Upper lobe of left lung (tissue), 6 donors: ENCODE measurements around the gene GRID2IP. TPM values are rescaled to one million over a fixed set of nuclear protein-coding genes. Genes with fewer than 3 reads are reported as not detected.

Experiments used
- ATAC-seq, 2 donors: fragments of 200-7000 bp; cut with Tn5 transposase; one replicate each; pipeline ENCODE4 v1.9.1; 2022; ENCODE audit warnings: mild to moderate bottlenecking in 2 of 2, moderate library complexity in 2 of 2; ENCODE audit not compliant: low FRiP score in 2 of 2
- DNase-seq, 2 donors: peaks; one replicate each; pipeline ENCODE4 v3.0.0-alpha.2; 2019 to 2020
- H3K27ac ChIP-seq, 4 donors: fragments of 200-600 bp; sonication (generic); one replicate each; pipeline ENCODE4 v1.5.1; 2016 to 2019
- H3K27me3 ChIP-seq, 4 donors: fragments of 200-600 bp; sonication (generic); one replicate each; pipeline ENCODE4 v1.5.1; 2017 to 2019
- H3K36me3 ChIP-seq, 4 donors: fragments of 200-600 bp; sonication (generic); one replicate each; pipeline ENCODE4 v1.5.1; 2016 to 2019
- H3K4me1 ChIP-seq, 4 donors: fragments of 200-600 bp; sonication (generic); one replicate each; pipeline ENCODE4 v1.5.1; 2018 to 2019
- H3K4me3 ChIP-seq, 4 donors: fragments of 200-600 bp; sonication (generic); one replicate each; pipeline ENCODE4 v1.5.1; 2017 to 2019; ENCODE audit warnings: mild to moderate bottlenecking in 2 of 4, moderate library complexity in 1 of 4
- H3K9me3 ChIP-seq, 4 donors: fragments of 200-600 bp; sonication (generic); one replicate each; pipeline ENCODE4 v1.5.1; 2018 to 2019
- CTCF ChIP-seq, 6 experiments: fragments of 450-650 bp in 4 of 6; fragments of 200-600 bp in 2 of 6; sonication (generic) in 2 of 6; IDR thresholded peaks; one replicate each; pipeline ENCODE4 v1.5.1; 2016 to 2019; ENCODE audit warnings: antibody characterized with exemption in 6 of 6
- EP300 ChIP-seq, 4 donors: sonication (generic); formaldehyde crosslinking; IDR thresholded peaks; one replicate each; pipeline ENCODE4 v1.5.1; 2017; ENCODE audit warnings: antibody characterized with exemption in 4 of 4, control low read depth in 2 of 4
- POLR2A ChIP-seq, 4 donors: fragments of 450-650 bp; IDR thresholded peaks; one replicate each; pipeline ENCODE4 v1.5.1; 2016 to 2017; ENCODE audit warnings: antibody characterized with exemption in 4 of 4, mild to moderate bottlenecking in 2 of 4
- POLR2AphosphoS5 ChIP-seq, 2 donors: sonication (generic); formaldehyde crosslinking; IDR thresholded peaks; one replicate each; pipeline ENCODE4 v1.5.1; 2017; ENCODE audit warnings: antibody characterized with exemption in 2 of 2
- WGBS, 2 donors: methylation state at CpG; one replicate each; pipeline ENCODE4 v1.1.5; 2017 to 2018; 5-methylcytosine and 5-hydroxymethylcytosine counted together
- total RNA-seq, 6 donors: library from RNA; depleted of rRNA in 4 of 6; stranded (reverse); fragments of >200 nt in 4 of 6; gene quantifications; one replicate each; pipeline versions ENCODE4 v1.1.0 to v1.2.1, GENCODE V29; 2016 to 2021
- donor health status: DM: no; HTN: no; CAD: no; lungs with moderate emphysema.
- donor health status: DM: no; HTN: yes; CAD: no; lungs with severe emphysema.

GRID2IP gene
- total RNA-seq, 6 donors from 2014 or later: 0.30 to 1.3 (median 0.63) TPM; not detected in 1

- DNase-seq (no peak), ATAC-seq (peak in 1 of 2 donors; percentile 54)
- H3K36me3 ChIP-seq: no peaks in the 10 kb centered on the region
- TF ChIP-seq POLR2A (IDR thresholded peaks at IDR 0.05) (no peak), POLR2AphosphoS5 (IDR thresholded peaks at IDR 0.05) (no peak), EP300 (IDR thresholded peaks at IDR 0.05) (no peak), CTCF (IDR thresholded peaks at IDR 0.05) (no peak)
- H3K9me3 ChIP-seq: no peaks in the 10 kb centered on the region
- H3K27me3 ChIP-seq: no peaks in the 10 kb centered on the region
- H3K27ac ChIP-seq: no peak overlapping the region
- no peaks in the 10 kb centered on the region for H3K4me1 ChIP-seq
- WGBS, 2 donors: 77 to 83% methylated on average over 12 of the region's 12 CpGs
- no peak overlapping the region for H3K4me3 ChIP-seq
These were observed 12.9 kb upstream of the GRID2IP start for GRCh38 chr7:6563936-6564770.

- H3K4me1 ChIP-seq: no peaks in the 10 kb centered on the region
- H3K27ac ChIP-seq: no peak overlapping the region
- 80 to 88% methylated on average over 1 of the region's 1 CpG for WGBS, 2 donors
- ATAC-seq (no peak), DNase-seq (no peak)
- H3K9me3 ChIP-seq: no peaks in the 10 kb centered on the region
- no peak for TF ChIP-seq EP300 (IDR thresholded peaks at IDR 0.05)
- H3K4me3 ChIP-seq: no peak overlapping the region
- H3K36me3 ChIP-seq: no peaks in the 10 kb centered on the region
- no peaks in the 10 kb centered on the region for H3K27me3 ChIP-seq
These were observed 10.8 kb upstream of the GRID2IP start for GRCh38 chr7:6562106-6562505.

- TF ChIP-seq CTCF (IDR thresholded peaks at IDR 0.05) (no peak), POLR2AphosphoS5 (IDR thresholded peaks at IDR 0.05) (no peak), POLR2A (IDR thresholded peaks at IDR 0.05) (no peak), EP300 (IDR thresholded peaks at IDR 0.05) (no peak)
- no peaks in the 10 kb centered on the region for H3K27me3 ChIP-seq
- no peak overlapping the region for H3K27ac ChIP-seq
- H3K4me3 ChIP-seq: no peak overlapping the region
- no peak for ATAC-seq
- no peaks in the 10 kb centered on the region for H3K36me3 ChIP-seq
- H3K9me3 ChIP-seq: no peaks in the 10 kb centered on the region
- WGBS, 2 donors: 42 to 45% methylated on average over 3 of the region's 3 CpGs
- DNase-seq: no peak
- H3K4me1 ChIP-seq: no peaks in the 10 kb centered on the region
These were observed 8.6 kb upstream of the GRID2IP start for GRCh38 chr7:6559896-6560295.

GRCh38 chr7:6558837-6559236, 7.6 kb upstream of the GRID2IP start:
- 58 to 59% methylated on average over 6 of the region's 6 CpGs for WGBS, 2 donors
- ATAC-seq (peak in 1 of 2 donors; percentile 54), DNase-seq (no peak)
- Histone ChIP-seq H3K4me3 (no peak overlapping the region), H3K9me3 (no peaks in the 10 kb centered on the region), H3K27me3 (no peaks in the 10 kb centered on the region), H3K36me3 (no peaks in the 10 kb centered on the region), H3K27ac (no peak overlapping the region), H3K4me1 (no peaks in the 10 kb centered on the region)
- TF ChIP-seq CTCF (IDR thresholded peaks at IDR 0.05): peak in 1 of 6 experiments; percentile 16
- no peak for TF ChIP-seq EP300 (IDR thresholded peaks at IDR 0.05)

GRCh38 chr7:6556196-6556595, 4.9 kb upstream of the GRID2IP start:
- no peak for ATAC-seq
- no peak for DNase-seq
- Histone ChIP-seq H3K4me3 (no peak overlapping the region), H3K4me1 (no peaks in the 10 kb centered on the region), H3K27me3 (no peaks in the 10 kb centered on the region), H3K9me3 (no peaks in the 10 kb centered on the region), H3K27ac (no peak overlapping the region), H3K36me3 (no peaks in the 10 kb centered on the region)
- 68 to 100% methylated on average over 2 to 6 of the region's 6 CpGs for WGBS, 2 donors
- TF ChIP-seq EP300 (IDR thresholded peaks at IDR 0.05) (no peak), POLR2A (IDR thresholded peaks at IDR 0.05) (no peak), POLR2AphosphoS5 (IDR thresholded peaks at IDR 0.05) (no peak), CTCF (IDR thresholded peaks at IDR 0.05) (no peak)
